ENCODE data around the gene FXYD4. TPM values are rescaled to one million over a fixed set of nuclear protein-coding genes. Genes with fewer than 3 reads are reported as not detected.

The FXYD4 gene
- total RNA-seq, 2 experiments from 2014 or later, result not detected

- DNase-seq (ENCODE audit: low spot score), result no peak
- H3K9me2 ChIP-seq (ENCODE audit: insufficient read depth, low read length), result no peaks in the 10 kb centered on the region
- intact Hi-C loops (cut with micrococcal nuclease; ENCODE audit: unreplicated experiment), result no loop called here
- H2AFZ ChIP-seq (ENCODE audit: low read length), result no peak overlapping the region; the same call in 1 of the 2 replicates
- H3K9me3 ChIP-seq (ENCODE audit: low read length), result no peaks in the 10 kb centered on the region
- TF ChIP-seq, protein P1, sequence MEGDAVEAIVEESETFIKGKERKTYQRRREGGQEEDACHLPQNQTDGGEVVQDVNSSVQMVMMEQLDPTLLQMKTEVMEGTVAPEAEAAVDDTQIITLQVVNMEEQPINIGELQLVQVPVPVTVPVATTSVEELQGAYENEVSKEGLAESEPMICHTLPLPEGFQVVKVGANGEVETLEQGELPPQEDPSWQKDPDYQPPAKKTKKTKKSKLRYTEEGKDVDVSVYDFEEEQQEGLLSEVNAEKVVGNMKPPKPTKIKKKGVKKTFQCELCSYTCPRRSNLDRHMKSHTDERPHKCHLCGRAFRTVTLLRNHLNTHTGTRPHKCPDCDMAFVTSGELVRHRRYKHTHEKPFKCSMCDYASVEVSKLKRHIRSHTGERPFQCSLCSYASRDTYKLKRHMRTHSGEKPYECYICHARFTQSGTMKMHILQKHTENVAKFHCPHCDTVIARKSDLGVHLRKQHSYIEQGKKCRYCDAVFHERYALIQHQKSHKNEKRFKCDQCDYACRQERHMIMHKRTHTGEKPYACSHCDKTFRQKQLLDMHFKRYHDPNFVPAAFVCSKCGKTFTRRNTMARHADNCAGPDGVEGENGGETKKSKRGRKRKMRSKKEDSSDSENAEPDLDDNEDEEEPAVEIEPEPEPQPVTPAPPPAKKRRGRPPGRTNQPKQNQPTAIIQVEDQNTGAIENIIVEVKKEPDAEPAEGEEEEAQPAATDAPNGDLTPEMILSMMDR (conservative IDR thresholded peaks at IDR 0.05; ENCODE audit: low read length), result no peak
- no peak for TF ChIP-seq EZH2phosphoT487 (IDR thresholded peaks at IDR 0.05; ENCODE audit: borderline replicate concordance, low read depth, low read length)
- ChIA-PET CTCF (ENCODE audit: unreplicated experiment) (no interaction called here), POLR2A (interaction anchor here (1.1 to 1.7 kb wide), 7 partner anchors 9 to 43 kb away, joined by 3 to 13 read pairs (median 6); partner anchors contain the start of gene ZNF487)
- H3K36me3 ChIP-seq (ENCODE audit: insufficient read depth, low read length), result peaks cover 29% of the 10 kb centered on the region
- H3K4me2 ChIP-seq (ENCODE audit: low read length), result peak overlapping the region; percentile 87
- H3K27ac ChIP-seq (ENCODE audit: low read depth, low read length, poor library complexity, severe bottlenecking), result peak overlapping the region; percentile 82
- H3K4me3 ChIP-seq (ENCODE audit: low read depth, low read length, poor library complexity, severe bottlenecking), result peak overlapping the region; percentile 92
- H4K20me1 ChIP-seq (ENCODE audit: insufficient read depth, low read length), result peaks cover 5% of the 10 kb centered on the region; the same call in 1 of the 2 replicates
- peaks cover 20% of the 10 kb centered on the region for H3K4me1 ChIP-seq (ENCODE audit: insufficient read depth, low read length, poor library complexity, severe bottlenecking)
- no TSS peak for BruUV-seq (replicated peaks)
- H3K79me2 ChIP-seq (ENCODE audit: insufficient read depth, low read depth, low read length), result peaks cover 46% of the 10 kb centered on the region
Observed at GRCh38 chr10:43410345-43410744, 38.9 kb downstream of the FXYD4 start.

GRCh38 chr10:43411536-43411935, 40.1 kb downstream of the FXYD4 start:
- Histone ChIP-seq H2AFZ (ENCODE audit: low read length) (no peak overlapping the region), H3K27ac (ENCODE audit: low read depth, low read length, poor library complexity, severe bottlenecking) (no peak overlapping the region), H3K4me3 (ENCODE audit: low read depth, low read length, poor library complexity, severe bottlenecking) (no peak overlapping the region), H3K4me2 (ENCODE audit: low read length) (no peak overlapping the region), H3K79me2 (ENCODE audit: insufficient read depth, low read depth, low read length) (peaks cover 35% of the 10 kb centered on the region), H3K9me3 (ENCODE audit: low read length) (no peaks in the 10 kb centered on the region), H3K4me1 (ENCODE audit: insufficient read depth, low read length, poor library complexity, severe bottlenecking) (peaks cover 15% of the 10 kb centered on the region), H4K20me1 (ENCODE audit: insufficient read depth, low read length) (no peaks in the 10 kb centered on the region), H3K36me3 (ENCODE audit: insufficient read depth, low read length) (peaks cover 18% of the 10 kb centered on the region), H3K9me2 (ENCODE audit: insufficient read depth, low read length) (no peaks in the 10 kb centered on the region)
- ChIA-PET POLR2A (interaction anchor here (0.7 to 1.7 kb wide), 7 partner anchors 9 to 979 kb away, joined by 3 to 13 read pairs (median 4); no protein-coding TSS in a partner anchor), CTCF (ENCODE audit: unreplicated experiment) (no interaction called here)
- TF ChIP-seq, protein P1 (conservative IDR thresholded peaks at IDR 0.05; ENCODE audit: low read length), result no peak
- no peak for TF ChIP-seq EZH2phosphoT487 (IDR thresholded peaks at IDR 0.05; ENCODE audit: borderline replicate concordance, low read depth, low read length)
- no TSS peak for BruUV-seq (replicated peaks)
- DNase-seq (ENCODE audit: low spot score), result no peak
- intact Hi-C loops (cut with micrococcal nuclease; ENCODE audit: unreplicated experiment), result no loop called here

- POLR2A ChIA-PET, result no interaction called here
- Histone ChIP-seq H4K20me1 (ENCODE audit: insufficient read depth, low read length) (no peaks in the 10 kb centered on the region), H2AFZ (ENCODE audit: low read length) (no peak overlapping the region), H3K4me2 (ENCODE audit: low read length) (no peak overlapping the region), H3K4me1 (ENCODE audit: insufficient read depth, low read length, poor library complexity, severe bottlenecking) (peaks cover 42% of the 10 kb centered on the region), H3K36me3 (ENCODE audit: insufficient read depth, low read length) (no peaks in the 10 kb centered on the region), H3K4me3 (ENCODE audit: low read depth, low read length, poor library complexity, severe bottlenecking) (no peak overlapping the region), H3K27ac (ENCODE audit: low read depth, low read length, poor library complexity, severe bottlenecking) (no peak overlapping the region), H3K9me2 (ENCODE audit: insufficient read depth, low read length) (no peaks in the 10 kb centered on the region), H3K79me2 (ENCODE audit: insufficient read depth, low read depth, low read length) (0 out of 2 replicates have a peak, but pooled peaks cover 1% of the 10 kb centered on the region), H3K9me3 (ENCODE audit: low read length) (no peaks in the 10 kb centered on the region)
- no TSS peak for BruUV-seq (replicated peaks)
- CTCF ChIA-PET (ENCODE audit: unreplicated experiment), result no interaction called here
- no peak for TF ChIP-seq EZH2phosphoT487 (IDR thresholded peaks at IDR 0.05; ENCODE audit: borderline replicate concordance, low read depth, low read length)
- TF ChIP-seq, protein P1 (conservative IDR thresholded peaks at IDR 0.05; ENCODE audit: low read length), result no peak
- DNase-seq (ENCODE audit: low spot score), result no peak
- intact Hi-C loops (cut with micrococcal nuclease; ENCODE audit: unreplicated experiment), result no loop called here
Observed at GRCh38 chr10:43415544-43415943, 44.1 kb downstream of the FXYD4 start.

All from OCI-LY7 (cell line).